Measurements from ENCODE around the gene DTX4.

DTX4 gene

DNA sequence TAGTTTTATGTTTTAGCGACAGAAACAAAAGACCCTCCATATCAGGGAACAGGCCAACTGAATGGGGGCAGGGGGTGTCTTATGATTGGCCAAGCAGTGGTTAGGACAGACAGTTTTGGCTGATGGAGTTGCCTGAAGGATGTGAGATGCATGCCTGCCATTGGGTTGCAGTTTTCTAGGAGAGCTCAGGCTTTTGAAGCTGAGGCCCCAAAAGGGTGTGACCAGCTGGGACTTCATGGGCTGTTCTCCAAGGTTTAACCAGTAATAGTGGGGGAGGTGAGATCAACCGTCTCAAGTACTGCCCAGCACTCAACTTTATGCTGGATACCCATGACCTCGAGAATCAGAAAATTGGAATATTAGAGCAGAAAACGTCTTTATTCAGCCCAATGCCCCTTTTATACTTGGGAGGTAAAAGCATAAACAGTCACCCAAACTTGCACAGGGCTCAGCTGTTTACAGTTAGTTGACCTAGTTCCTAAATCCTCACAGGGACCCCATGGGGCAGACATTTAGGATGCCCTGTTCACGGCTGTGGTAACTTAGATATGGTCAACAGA, 13.5 kb downstream of the DTX4 start:
- Histone ChIP-seq H3K4me3 (ENCODE audit: insufficient read length, low read depth) (no peak overlapping the region), H3K9ac (ENCODE audit: insufficient read length, low read depth) (no peak overlapping the region), H3K9me3 (ENCODE audit: insufficient read depth, low read length) (no peaks in the 10 kb centered on the region), H3K27me3 (ENCODE audit: insufficient read depth, insufficient read length) (no peaks in the 10 kb centered on the region), H3K36me3 (ENCODE audit: insufficient read depth, insufficient read length, low read length) (peaks cover 91% of the 10 kb centered on the region), H3K4me1 (ENCODE audit: insufficient read depth, insufficient read length) (peaks cover 8% of the 10 kb centered on the region)
- DNase-seq (ENCODE audit: low read depth, low spot score), result no peak
- no peak for TF ChIP-seq YY1 (IDR thresholded peaks at IDR 0.05; ENCODE audit: insufficient read depth, insufficient read length)

DNA sequence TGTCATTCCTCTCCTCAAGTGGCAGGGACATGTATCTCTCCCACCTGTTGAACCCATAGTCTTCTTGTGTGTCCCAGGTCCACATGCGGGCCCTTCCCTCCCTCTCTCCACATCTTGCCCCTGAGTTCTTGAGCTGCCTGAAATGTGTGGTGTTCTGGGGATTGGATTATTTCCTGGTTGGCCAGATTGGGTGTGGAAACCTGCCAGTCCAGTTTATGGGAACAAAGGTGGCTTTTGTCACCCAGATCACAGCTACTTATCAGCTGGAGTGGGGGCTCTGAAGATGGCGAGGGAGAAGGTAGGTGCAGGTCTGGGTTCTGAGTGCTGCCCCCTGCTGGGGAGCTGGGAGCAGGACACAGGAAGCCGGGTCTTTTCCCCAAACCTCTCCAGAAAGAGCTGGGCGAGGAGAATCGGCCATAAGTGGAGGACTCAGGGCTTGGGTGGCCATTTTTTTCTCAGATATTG, 14.2 kb downstream of the DTX4 start:
- Histone ChIP-seq H3K9ac (ENCODE audit: insufficient read length, low read depth) (no peak overlapping the region), H3K27me3 (ENCODE audit: insufficient read depth, insufficient read length) (no peaks in the 10 kb centered on the region), H3K36me3 (ENCODE audit: insufficient read depth, insufficient read length, low read length) (peaks cover 98% of the 10 kb centered on the region), H3K4me3 (ENCODE audit: insufficient read length, low read depth) (no peak overlapping the region), H3K4me1 (ENCODE audit: insufficient read depth, insufficient read length) (peaks cover 8% of the 10 kb centered on the region), H3K9me3 (ENCODE audit: insufficient read depth, low read length) (no peaks in the 10 kb centered on the region)
- no peak for TF ChIP-seq ZNF274 (IDR thresholded peaks at IDR 0.05; ENCODE audit: low read depth, low read length)
- no peak for TF ChIP-seq SUZ12 (IDR thresholded peaks at IDR 0.05; ENCODE audit: extremely low read depth, insufficient read depth, insufficient read length)
- DNase-seq (ENCODE audit: low read depth, low spot score), result no peak

DNA sequence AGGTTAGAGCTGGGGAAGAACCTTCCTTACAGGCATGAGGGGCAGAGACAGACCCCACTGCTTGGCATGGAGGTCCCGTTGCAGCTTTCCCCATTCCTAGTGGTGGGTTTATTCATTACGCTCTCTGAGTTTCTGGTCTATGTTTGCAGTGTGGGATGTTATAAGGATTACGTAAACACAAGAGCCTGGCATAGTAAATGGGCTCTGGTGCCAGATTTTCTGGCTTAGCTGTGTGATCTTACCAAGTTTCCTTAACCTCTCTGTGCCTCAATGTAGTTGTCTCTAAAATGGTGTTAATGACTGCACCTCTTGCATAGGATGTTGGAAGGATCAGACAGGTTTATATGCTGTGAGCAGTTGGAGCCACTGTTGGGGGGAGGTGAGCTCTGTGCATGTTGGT, 15.1 kb downstream of the DTX4 start:
- Histone ChIP-seq H3K4me3 (ENCODE audit: insufficient read length, low read depth) (no peak overlapping the region), H3K36me3 (ENCODE audit: insufficient read depth, insufficient read length, low read length) (peaks cover 98% of the 10 kb centered on the region), H3K9ac (ENCODE audit: insufficient read length, low read depth) (no peak overlapping the region), H3K9me3 (ENCODE audit: insufficient read depth, low read length) (no peaks in the 10 kb centered on the region), H3K27me3 (ENCODE audit: insufficient read depth, insufficient read length) (no peaks in the 10 kb centered on the region), H3K4me1 (ENCODE audit: insufficient read depth, insufficient read length) (peaks cover 8% of the 10 kb centered on the region)
- DNase-seq (ENCODE audit: low read depth, low spot score), result no peak
- TF ChIP-seq SUZ12 (IDR thresholded peaks at IDR 0.05; ENCODE audit: extremely low read depth, insufficient read depth, insufficient read length) (no peak), ZNF274 (IDR thresholded peaks at IDR 0.05; ENCODE audit: low read depth, low read length) (no peak), YY1 (IDR thresholded peaks at IDR 0.05; ENCODE audit: insufficient read depth, insufficient read length) (no peak)

DNA sequence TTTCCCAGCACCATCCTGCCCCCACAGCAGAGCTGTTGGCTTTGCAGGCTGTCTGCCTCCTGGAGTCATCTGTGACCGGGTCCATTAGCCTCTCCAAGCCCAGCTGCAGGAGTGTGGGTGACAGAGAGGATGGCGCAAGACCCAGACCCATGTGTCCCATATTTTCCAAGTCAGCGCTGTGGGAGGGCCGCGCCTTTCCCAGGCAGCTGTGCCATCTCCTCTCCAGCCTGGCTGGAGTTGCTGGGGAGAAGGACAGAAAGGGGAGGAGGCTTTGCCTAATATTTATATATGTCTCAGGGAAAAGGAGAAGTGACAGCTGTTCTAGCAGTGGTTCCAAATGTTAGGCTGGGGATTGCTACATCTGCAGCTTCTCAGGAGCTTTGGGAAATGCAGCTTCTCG, 15.7 kb downstream of the DTX4 start:
- DNase-seq (ENCODE audit: low read depth, low spot score), result no peak
- Histone ChIP-seq H3K4me3 (ENCODE audit: insufficient read length, low read depth) (no peak overlapping the region), H3K36me3 (ENCODE audit: insufficient read depth, insufficient read length, low read length) (peaks cover 98% of the 10 kb centered on the region), H3K9ac (ENCODE audit: insufficient read length, low read depth) (no peak overlapping the region), H3K27me3 (ENCODE audit: insufficient read depth, insufficient read length) (no peaks in the 10 kb centered on the region), H3K9me3 (ENCODE audit: insufficient read depth, low read length) (no peaks in the 10 kb centered on the region), H3K4me1 (ENCODE audit: insufficient read depth, insufficient read length) (peaks cover 8% of the 10 kb centered on the region)
- no peak for TF ChIP-seq ZNF274 (IDR thresholded peaks at IDR 0.05; ENCODE audit: low read depth, low read length)
- TF ChIP-seq YY1 (IDR thresholded peaks at IDR 0.05; ENCODE audit: insufficient read depth, insufficient read length), result no peak
- no peak for TF ChIP-seq SUZ12 (IDR thresholded peaks at IDR 0.05; ENCODE audit: extremely low read depth, insufficient read depth, insufficient read length)

DNA sequence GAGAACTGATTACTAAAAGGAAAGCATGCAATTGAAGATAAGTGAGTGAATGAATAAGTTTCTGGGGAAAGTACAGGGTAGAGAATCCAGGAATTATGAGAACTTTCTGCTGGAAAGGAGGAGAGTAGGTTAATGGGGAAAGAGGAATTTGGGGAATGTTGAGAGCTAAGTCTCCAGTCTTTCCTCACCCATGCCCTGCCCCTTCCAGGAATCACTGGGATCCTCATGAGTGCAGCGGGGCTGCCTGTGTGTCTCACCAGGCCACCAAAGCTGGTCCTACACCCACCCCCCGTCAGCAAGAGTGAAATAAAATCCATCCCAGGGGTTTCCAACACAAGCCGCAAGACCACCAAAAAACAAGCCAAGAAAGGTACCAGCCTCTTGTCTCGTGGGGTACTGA, 17.0 kb downstream of the DTX4 start:
- Histone ChIP-seq H3K36me3 (ENCODE audit: insufficient read depth, insufficient read length, low read length) (peaks cover 98% of the 10 kb centered on the region), H3K9ac (ENCODE audit: insufficient read length, low read depth) (no peak overlapping the region), H3K4me1 (ENCODE audit: insufficient read depth, insufficient read length) (peaks cover 8% of the 10 kb centered on the region), H3K27me3 (ENCODE audit: insufficient read depth, insufficient read length) (no peaks in the 10 kb centered on the region), H3K4me3 (ENCODE audit: insufficient read length, low read depth) (no peak overlapping the region), H3K9me3 (ENCODE audit: insufficient read depth, low read length) (no peaks in the 10 kb centered on the region)
- no peak for DNase-seq (ENCODE audit: low read depth, low spot score)
- TF ChIP-seq SUZ12 (IDR thresholded peaks at IDR 0.05; ENCODE audit: extremely low read depth, insufficient read depth, insufficient read length) (no peak), ZNF274 (IDR thresholded peaks at IDR 0.05; ENCODE audit: low read depth, low read length) (no peak), YY1 (IDR thresholded peaks at IDR 0.05; ENCODE audit: insufficient read depth, insufficient read length) (no peak)

DNA sequence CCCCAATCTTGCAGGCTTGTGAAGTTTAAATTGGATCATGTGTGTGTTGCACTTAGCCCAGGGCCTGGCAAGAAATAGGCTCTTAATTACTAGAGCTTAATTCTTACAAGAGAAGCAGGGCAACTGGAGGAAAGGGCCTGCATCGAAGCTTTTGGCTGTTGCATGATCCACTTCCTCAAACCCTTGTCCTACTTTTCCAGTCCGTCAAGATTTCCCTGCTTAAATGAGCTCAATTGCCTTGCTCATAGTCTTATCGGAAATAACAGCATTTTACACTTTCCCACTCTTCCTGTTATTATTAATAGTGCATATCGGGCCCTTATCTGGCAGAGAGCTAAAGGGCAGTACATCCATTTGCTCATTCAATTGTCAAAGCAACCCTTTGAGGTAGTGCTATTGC, 18.1 kb downstream of the DTX4 start:
- no peak for DNase-seq (ENCODE audit: low read depth, low spot score)
- no peaks in the 10 kb centered on the region for H3K27me3 ChIP-seq (ENCODE audit: insufficient read depth, insufficient read length)

DNA sequence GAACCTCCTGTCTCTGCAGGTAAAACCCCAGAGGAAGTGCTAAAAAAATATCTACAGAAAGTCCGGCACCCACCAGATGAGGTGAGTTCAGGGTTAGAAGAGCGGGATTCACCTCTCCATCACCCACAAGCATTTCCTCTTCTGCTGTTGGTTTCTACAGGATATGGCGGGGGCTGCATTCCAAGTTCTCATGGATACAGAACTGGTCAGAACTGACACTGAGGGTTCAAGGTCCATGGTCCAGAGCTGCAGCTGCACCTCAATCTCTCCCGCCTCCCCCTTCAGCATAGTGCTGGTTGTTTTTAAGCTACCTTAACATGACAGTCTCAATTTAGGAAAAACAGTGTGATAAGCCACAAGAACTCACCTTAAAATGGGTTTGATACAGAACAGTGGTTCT, 19.2 kb downstream of the DTX4 start:
- no peak for DNase-seq (ENCODE audit: low read depth, low spot score)
- Histone ChIP-seq H3K36me3 (ENCODE audit: insufficient read depth, insufficient read length, low read length) (peaks cover 99% of the 10 kb centered on the region), H3K4me1 (ENCODE audit: insufficient read depth, insufficient read length) (peaks cover 1% of the 10 kb centered on the region), H3K27me3 (ENCODE audit: insufficient read depth, insufficient read length) (no peaks in the 10 kb centered on the region), H3K9me3 (ENCODE audit: insufficient read depth, low read length) (no peaks in the 10 kb centered on the region), H3K9ac (ENCODE audit: insufficient read length, low read depth) (no peak overlapping the region), H3K4me3 (ENCODE audit: insufficient read length, low read depth) (no peak overlapping the region)
- TF ChIP-seq ZNF274 (IDR thresholded peaks at IDR 0.05; ENCODE audit: low read depth, low read length) (no peak), SUZ12 (IDR thresholded peaks at IDR 0.05; ENCODE audit: extremely low read depth, insufficient read depth, insufficient read length) (no peak), YY1 (IDR thresholded peaks at IDR 0.05; ENCODE audit: insufficient read depth, insufficient read length) (no peak)

More for the DNA sequence above, 18.1 kb downstream of the DTX4 start:
- peaks cover 99% of the 10 kb centered on the region for H3K36me3 ChIP-seq (ENCODE audit: insufficient read depth, insufficient read length, low read length)
- TF ChIP-seq SUZ12 (IDR thresholded peaks at IDR 0.05; ENCODE audit: extremely low read depth, insufficient read depth, insufficient read length) (no peak), ZNF274 (IDR thresholded peaks at IDR 0.05; ENCODE audit: low read depth, low read length) (no peak), YY1 (IDR thresholded peaks at IDR 0.05; ENCODE audit: insufficient read depth, insufficient read length) (no peak)
- peaks cover 1% of the 10 kb centered on the region for H3K4me1 ChIP-seq (ENCODE audit: insufficient read depth, insufficient read length)
- no peak overlapping the region for H3K9ac ChIP-seq (ENCODE audit: insufficient read length, low read depth)
- no peak overlapping the region for H3K4me3 ChIP-seq (ENCODE audit: insufficient read length, low read depth)
- no peaks in the 10 kb centered on the region for H3K9me3 ChIP-seq (ENCODE audit: insufficient read depth, low read length)

All from NT2/D1 (cell line).